MCF 10A (cell line): ENCODE measurements around the gene HNF4A. TPM values are rescaled to one million over a fixed set of nuclear protein-coding genes. Genes with fewer than 3 reads are reported as not detected.

Source experiments
- BruUV-seq: library from RNA; stranded (reverse); fragments of 400-500 nt; replicated peaks from 2 replicates; lab custom pipeline; 2021; lab: Mats Ljungman, UMichigan
- CTCF ChIA-PET: fragments of 300-600 bp; sonication (Branson Sonifier 250); formaldehyde crosslinking; extraction: SDS; loops from one replicate; lab custom pipeline; 2021; ENCODE audit warnings: antibody characterized with exemption, inconsistent platforms; lab: Yijun Ruan, JAX
- POLR2A ChIA-PET: fragments of 300-600, 350-650 bp; sonication (Branson Sonifier 250); formaldehyde crosslinking; extraction: SDS; loops from one replicate; lab custom pipeline; 2020; ENCODE audit warnings: antibody characterized with exemption, inconsistent platforms; lab: Yijun Ruan, JAX
- DNase-seq: peaks from one replicate; pipeline ENCODE4 v3.0.0-alpha.2; 2018; ENCODE audit not compliant: unreplicated experiment
- H3K27ac Mint-ChIP-seq: one replicate; pipeline ENCODE4 v1.8.0; 2022; ENCODE audit warnings: mild to moderate bottlenecking, low read depth, mixed read lengths; ENCODE audit not compliant: unreplicated experiment
- H3K27me3 Mint-ChIP-seq: one replicate; pipeline ENCODE4 v1.8.0; 2022; ENCODE audit warnings: mixed read lengths; ENCODE audit not compliant: insufficient read depth, unreplicated experiment
- H3K36me3 Mint-ChIP-seq: one replicate; pipeline ENCODE4 v1.8.0; 2022; ENCODE audit warnings: mild to moderate bottlenecking, moderate library complexity, mixed read lengths; ENCODE audit not compliant: insufficient read depth, unreplicated experiment
- H3K4me1 Mint-ChIP-seq: one replicate; pipeline ENCODE4 v1.8.0; 2022; ENCODE audit warnings: mixed read lengths; ENCODE audit not compliant: insufficient read depth, unreplicated experiment
- H3K4me3 Mint-ChIP-seq: one replicate; pipeline ENCODE4 v1.8.0; 2022; ENCODE audit warnings: mild to moderate bottlenecking, moderate library complexity, mixed read lengths; ENCODE audit not compliant: unreplicated experiment
- H3K9me3 Mint-ChIP-seq: one replicate; pipeline ENCODE4 v1.8.0; 2022; ENCODE audit warnings: mixed read lengths; ENCODE audit not compliant: unreplicated experiment
- intact Hi-C: fragments of 100-400 bp; cut with micrococcal nuclease; formaldehyde crosslinking; loops from 2 replicates; pipeline ENCODE4 v1.14.1; 2022
- total RNA-seq: library from RNA; stranded (reverse); gene quantifications from 2 replicates; pipeline ENCODE4 v1.2.3, GENCODE V29; 2022
- TF ChIP-seq, protein P1 (sequence below): fragments of 200-600 bp; IDR thresholded peaks from one replicate; pipeline ENCODE4 v1.8.0; 2022; ENCODE audit warnings: antibody characterized with exemption, mild to moderate bottlenecking; ENCODE audit not compliant: unreplicated experiment

Gene HNF4A
- total RNA-seq, 1 experiment from 2014 or later = not detected

DNA sequence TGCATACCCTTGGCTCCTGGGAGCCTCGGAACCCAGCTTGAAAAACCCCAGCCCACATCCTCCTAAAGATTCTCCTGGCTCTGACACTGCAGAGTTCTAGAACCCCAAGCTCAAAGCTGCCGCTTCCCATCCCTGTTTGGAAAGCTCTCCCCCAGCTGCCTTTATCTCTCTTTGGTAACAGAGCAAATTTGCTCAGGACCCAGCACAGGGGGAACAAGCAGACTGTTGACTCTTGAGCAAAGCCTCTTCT is 38.9 kb downstream of the HNF4A start:
- Mint-ChIP-seq H3K27me3 (no peaks in the 10 kb centered on the region), H3K36me3 (no peaks in the 10 kb centered on the region), H3K4me1 (peaks cover 14% of the 10 kb centered on the region), H3K9me3 (no peaks in the 10 kb centered on the region), H3K4me3 (no peak overlapping the region), H3K27ac (no peak overlapping the region)
- ChIA-PET POLR2A (interaction anchor here (2.8 kb wide), 1 partner anchor 13 kb away, joined by 21 read pairs; no protein-coding TSS in a partner anchor), CTCF (interaction anchor here (0.6 to 8.1 kb wide), 6 partner anchors 10 to 179 kb away, joined by 3 to 155 read pairs (median 7); no protein-coding TSS in a partner anchor)
- DNase-seq = no peak
- TF ChIP-seq, protein P1, sequence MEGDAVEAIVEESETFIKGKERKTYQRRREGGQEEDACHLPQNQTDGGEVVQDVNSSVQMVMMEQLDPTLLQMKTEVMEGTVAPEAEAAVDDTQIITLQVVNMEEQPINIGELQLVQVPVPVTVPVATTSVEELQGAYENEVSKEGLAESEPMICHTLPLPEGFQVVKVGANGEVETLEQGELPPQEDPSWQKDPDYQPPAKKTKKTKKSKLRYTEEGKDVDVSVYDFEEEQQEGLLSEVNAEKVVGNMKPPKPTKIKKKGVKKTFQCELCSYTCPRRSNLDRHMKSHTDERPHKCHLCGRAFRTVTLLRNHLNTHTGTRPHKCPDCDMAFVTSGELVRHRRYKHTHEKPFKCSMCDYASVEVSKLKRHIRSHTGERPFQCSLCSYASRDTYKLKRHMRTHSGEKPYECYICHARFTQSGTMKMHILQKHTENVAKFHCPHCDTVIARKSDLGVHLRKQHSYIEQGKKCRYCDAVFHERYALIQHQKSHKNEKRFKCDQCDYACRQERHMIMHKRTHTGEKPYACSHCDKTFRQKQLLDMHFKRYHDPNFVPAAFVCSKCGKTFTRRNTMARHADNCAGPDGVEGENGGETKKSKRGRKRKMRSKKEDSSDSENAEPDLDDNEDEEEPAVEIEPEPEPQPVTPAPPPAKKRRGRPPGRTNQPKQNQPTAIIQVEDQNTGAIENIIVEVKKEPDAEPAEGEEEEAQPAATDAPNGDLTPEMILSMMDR = no peak
- BruUV-seq = no TSS peak
- intact Hi-C loops = no loop called here

DNA sequence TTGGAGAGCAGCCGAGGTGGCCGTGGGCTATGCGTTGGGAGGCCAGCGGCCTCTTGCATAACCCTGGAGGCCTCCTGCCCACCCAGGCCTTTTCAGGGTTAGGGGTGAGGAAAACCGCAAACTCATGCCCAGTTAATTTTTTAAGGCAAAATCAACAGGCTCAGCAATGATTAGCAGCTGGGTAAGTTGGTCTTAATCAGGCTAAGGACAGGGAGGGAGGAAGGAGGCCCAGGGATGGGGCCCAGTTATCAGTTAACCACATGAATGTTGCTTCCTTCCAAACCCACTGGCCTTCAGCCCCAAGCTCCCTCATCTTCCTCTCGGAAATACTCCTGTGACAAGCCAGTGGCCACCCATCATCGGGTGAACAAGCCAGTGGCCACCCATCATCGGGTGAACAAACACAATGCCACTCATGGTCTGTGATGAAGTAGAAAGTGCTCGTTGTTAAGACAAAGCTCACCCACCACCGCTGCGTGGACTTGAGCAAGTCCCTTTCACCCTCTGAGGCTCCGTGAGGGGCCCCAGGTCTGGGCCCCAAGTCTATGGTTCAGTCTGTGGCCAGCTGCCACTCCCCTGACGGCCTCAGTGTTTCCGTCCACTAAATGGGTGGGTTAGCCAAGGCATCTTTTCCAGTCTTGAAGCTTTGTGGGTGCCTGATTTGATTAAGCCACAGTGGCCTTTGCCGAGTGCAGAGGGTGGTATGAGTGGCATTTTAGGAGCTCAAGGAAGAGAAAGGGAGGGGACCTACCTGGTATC is 39.4 kb downstream of the HNF4A start:
- peaks cover 10% of the 10 kb centered on the region for H3K4me1 Mint-ChIP-seq
- no TSS peak for BruUV-seq
- ChIA-PET CTCF (interaction anchor here (0.6 to 8.1 kb wide), 12 partner anchors 9 to 215 kb away, joined by 3 to 155 read pairs (median 5); partner anchors contain the start of gene TTPAL), POLR2A (interaction anchor here (2.8 kb wide), 1 partner anchor 12 kb away, joined by 21 read pairs; no protein-coding TSS in a partner anchor)
- no peaks in the 10 kb centered on the region for H3K36me3 Mint-ChIP-seq
- DNase-seq = no peak
- TF ChIP-seq, protein P1 = no peak
- H3K27ac Mint-ChIP-seq = no peak overlapping the region
- H3K4me3 Mint-ChIP-seq = no peak overlapping the region
- no peaks in the 10 kb centered on the region for H3K9me3 Mint-ChIP-seq
- H3K27me3 Mint-ChIP-seq = no peaks in the 10 kb centered on the region
- intact Hi-C loops = no loop called here

DNA sequence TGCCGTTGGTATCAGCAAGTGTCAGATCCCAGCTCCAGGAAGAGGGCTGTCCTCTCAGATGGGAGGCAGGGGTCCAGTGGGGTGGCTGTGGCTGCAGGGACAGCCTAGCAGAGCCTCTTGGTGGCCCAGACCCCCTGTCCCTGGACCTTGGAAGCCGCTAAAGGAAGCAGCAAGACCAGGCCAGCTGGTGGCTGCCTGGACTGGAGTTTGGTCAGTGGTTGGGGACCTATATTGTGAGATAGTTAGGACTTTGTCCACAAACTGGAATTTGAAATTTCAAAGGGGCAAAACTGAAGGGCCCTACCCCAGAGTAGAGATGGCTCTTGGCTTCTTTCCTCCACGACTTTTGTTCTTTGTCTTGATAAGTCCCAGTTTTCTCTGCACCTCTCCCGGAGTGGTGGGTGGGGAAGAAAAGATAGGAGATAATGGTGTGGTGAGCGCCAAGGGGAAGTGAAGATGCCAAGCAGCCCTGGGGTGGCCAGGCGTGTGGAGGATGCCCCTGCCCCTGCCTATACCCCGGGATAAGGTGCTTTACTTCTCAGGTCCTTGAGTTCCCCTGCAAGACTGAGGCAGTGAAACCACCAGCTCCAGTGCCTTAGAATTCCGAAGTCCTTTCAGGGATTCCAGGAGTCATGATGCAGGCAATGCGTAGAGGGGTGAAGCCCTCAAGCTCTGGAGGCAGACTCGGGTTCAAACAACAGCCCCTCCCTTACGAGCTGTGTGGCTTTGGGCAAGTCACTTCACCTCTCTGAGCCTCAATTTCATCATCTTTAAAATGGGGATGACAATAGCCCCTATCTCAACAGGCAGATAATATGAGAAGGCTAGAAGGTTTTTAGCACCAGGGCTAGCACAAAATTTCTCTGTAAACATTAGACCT is 40.2 kb downstream of the HNF4A start:
- CTCF ChIA-PET = interaction anchor here (0.6 to 8.1 kb wide), 20 partner anchors 7 to 214 kb away, joined by 3 to 155 read pairs (median 5); partner anchors contain the start of genes FITM2 and TTPAL
- BruUV-seq = no TSS peak
- intact Hi-C loops = no loop called here
- POLR2A ChIA-PET = interaction anchor here (1.7 to 2.8 kb wide), 3 partner anchors 12 to 75 kb away, joined by 6 to 21 read pairs (median 17); no protein-coding TSS in a partner anchor
- no peaks in the 10 kb centered on the region for H3K9me3 Mint-ChIP-seq
- DNase-seq = no peak
- H3K27ac Mint-ChIP-seq = no peak overlapping the region
- no peaks in the 10 kb centered on the region for H3K27me3 Mint-ChIP-seq
- no peaks in the 10 kb centered on the region for H3K36me3 Mint-ChIP-seq
- TF ChIP-seq, protein P1 = no peak
- H3K4me3 Mint-ChIP-seq = no peak overlapping the region
- peaks cover 10% of the 10 kb centered on the region for H3K4me1 Mint-ChIP-seq
